NOMO-1 (cell line): ENCODE data around the gene CFAP74.

Source experiments
- DNase-seq, 2 experiments: peaks; one replicate each; lab custom pipeline; 2025; ENCODE audit not compliant: unreplicated experiment in 2 of 2; lab: John Stamatoyannopoulos, UW

Gene CFAP74

GRCh38 chr1:1883092-1883873, 120.3 kb downstream of the CFAP74 start:
- no peak for DNase-seq

- DNase-seq = no peak
These were observed 121.9 kb downstream of the CFAP74 start for GRCh38 chr1:1881727-1882126.

GRCh38 chr1:1880617-1881312, 122.8 kb downstream of the CFAP74 start:
- DNase-seq = no peak

- DNase-seq = no peak
These were observed 123.6 kb downstream of the CFAP74 start for GRCh38 chr1:1879942-1880341.

GRCh38 chr1:1877865-1878436, 125.6 kb downstream of the CFAP74 start:
- no peak for DNase-seq

- DNase-seq = no peak
These were observed 127.2 kb downstream of the CFAP74 start for GRCh38 chr1:1876335-1876930.

GRCh38 chr1:1875932-1876331, 127.7 kb downstream of the CFAP74 start:
- no peak for DNase-seq

GRCh38 chr1:1874901-1875300, 128.7 kb downstream of the CFAP74 start:
- no peak for DNase-seq

- DNase-seq = no peak
These were observed 130.4 kb downstream of the CFAP74 start for GRCh38 chr1:1873186-1873585.

- DNase-seq = no peak
These were observed 131.1 kb downstream of the CFAP74 start for GRCh38 chr1:1872329-1872994.
